A204.1 (cell line): ENCODE results near the gene DZIP1.

Experiments used
- FAIRE-seq: peaks from 2 replicates; lab custom pipeline; 2012; peaks lifted over from hg19 to GRCh38; lab: Jason Lieb, UNC

DZIP1 gene

DNA sequence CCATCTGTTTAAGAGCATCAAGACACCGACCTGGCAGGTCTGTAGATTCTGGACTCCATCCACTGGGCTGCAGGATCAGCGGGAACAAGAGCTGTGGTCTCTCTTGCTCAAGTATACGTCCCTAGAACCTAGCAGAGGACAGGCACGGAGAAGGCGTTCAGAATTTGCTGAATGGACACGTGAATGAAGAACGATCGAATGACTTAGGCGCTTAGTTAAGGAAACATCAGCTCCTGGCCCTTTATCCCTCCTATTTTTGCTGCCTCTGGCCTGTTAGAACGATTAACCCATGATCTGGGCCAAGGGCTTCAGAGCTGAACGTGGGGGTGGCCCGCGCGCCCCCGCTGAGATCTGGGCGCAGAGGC lies 953 bp downstream of the DZIP1 start:
- FAIRE-seq, result no peak

DNA sequence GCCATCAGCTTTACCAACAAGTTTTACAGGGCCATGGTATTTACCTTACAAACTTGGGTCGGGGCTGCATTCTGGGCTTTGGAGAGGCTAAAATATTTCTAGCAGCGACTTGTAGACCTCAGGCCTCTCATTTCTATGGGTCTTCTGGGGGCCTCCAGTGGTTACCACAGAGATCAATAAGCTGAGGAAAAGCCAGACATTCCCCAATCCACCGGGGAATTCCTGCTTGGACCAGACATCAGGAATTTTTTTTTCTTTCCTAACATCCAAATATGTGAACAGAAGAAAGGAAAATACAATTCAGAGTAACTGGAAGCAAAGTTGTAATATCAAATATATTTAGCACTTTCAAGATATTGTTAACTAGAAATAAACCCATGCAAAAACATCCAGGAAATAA lies 1.5 kb downstream of the DZIP1 start:
- no peak for FAIRE-seq

DNA sequence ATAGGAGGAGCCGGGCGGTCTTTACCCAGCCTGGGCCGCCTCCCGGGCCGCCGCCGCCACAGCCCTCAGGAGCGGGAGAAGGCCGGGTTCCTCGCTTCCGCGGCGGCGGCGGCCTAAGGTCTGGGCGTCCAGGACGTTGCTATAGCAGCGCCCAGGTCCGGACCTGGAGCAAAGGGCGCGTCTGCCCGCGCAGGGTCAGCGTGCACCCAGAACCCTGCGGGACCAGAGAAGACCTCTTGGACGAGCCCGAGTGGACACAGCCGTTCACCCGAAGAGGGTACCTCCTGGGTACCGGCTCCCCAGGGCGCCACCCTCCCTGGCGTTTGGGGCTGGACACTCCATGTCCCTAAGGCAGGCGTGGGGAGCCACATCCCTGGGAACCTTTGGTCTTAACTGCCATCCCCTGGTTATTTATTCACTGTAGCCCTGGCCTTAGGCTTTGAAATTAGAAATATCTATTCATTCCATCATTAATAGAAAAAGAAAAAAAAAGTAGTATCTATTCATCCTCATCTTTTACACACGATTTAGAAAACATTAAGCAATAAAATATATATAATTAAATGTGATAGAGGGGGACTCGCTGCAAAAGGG lies 2.4 kb downstream of the DZIP1 start:
- FAIRE-seq, result no peak

DNA sequence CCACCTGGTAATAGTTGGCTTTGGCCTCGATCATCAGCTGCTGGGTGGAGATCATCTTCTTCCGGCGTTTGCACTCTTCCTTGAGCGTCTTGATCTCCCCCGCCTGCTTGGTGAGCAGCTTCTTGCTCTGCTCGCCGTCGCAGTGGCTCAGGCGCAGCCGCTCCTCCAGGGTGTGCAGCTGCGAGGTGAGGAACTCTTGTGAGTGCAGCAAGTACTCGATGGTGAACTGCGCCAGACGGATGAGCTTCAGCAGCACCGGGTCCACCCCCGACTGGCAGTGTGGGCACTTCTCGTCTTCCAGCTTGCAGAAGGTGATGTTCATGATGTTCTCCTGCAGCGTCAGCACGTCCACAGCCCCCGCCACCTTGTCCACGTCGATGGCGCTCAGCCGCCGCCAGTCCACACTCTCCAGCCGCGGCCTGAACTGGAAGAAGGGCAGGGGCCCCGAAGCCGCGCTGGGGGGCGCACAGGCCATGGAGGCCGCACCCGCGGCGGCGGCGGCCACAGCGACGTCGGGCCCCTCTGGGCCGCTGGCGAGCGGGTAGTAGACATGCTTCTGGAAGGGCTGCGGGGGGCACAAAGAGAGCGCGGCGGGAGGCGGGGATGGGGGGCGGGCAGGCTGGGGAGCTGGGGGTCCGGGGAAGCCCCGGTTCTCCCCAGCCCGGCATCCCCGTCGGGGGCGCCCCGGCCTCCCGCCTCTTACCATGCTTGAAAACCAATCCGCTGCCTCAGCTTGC lies 3.0 kb downstream of the DZIP1 start:
- FAIRE-seq, result no peak

DNA sequence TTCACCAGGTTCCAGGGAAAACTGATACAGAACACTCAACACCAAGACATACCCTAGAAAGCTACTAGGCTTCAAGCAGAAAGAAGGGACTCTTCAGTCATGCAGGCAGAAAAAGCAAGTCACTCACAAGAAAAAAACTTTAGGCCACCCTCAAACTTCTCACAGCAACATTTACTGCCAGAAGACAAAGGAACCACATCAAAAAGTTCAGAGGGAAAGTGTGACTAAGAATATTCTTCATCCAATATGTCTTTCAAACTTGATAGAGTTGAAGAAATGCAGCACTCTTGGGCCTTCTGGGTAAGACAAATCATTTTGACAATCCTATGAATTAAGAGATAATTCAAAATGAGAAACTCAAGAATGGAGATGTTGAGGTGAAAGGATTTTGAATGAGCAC lies 7.7 kb downstream of the DZIP1 start:
- no peak for FAIRE-seq

DNA sequence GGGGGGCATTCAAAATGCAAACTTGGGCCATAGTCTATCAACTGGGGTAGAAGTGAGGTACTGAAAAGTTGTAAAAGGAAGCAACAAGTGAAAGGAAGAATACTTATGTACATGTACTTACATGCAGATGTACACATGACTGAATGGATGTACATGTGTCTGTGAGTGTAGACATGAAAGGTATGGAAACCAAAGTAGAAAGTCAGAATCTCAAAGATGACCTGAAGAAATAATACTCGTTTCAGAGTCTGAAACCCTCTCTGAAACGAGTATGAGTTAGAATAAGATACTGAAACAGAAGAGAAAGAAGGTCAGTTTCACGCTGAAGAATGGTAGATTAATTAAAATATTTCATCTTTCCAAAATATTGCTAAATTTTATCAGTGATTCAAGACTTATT lies 13.9 kb downstream of the DZIP1 start:
- FAIRE-seq, result no peak

DNA sequence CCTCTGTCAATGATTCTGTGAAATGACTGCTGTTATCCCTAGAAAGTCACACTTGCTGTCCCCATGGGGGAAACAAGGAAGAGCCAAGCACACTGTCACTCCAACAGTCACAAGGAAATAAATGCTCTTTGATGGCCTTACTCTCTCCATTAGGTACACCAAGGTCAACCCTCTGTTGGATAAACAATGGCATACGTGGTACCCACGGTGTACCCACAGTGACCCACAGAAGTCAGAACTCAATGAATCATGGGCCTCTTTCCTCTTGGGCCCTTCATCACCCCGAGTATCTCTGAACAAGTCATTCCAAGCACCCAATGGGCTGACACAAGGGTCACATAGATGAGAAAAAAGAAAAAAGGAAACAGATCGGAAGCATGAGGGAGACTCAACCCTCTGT lies 15.4 kb downstream of the DZIP1 start:
- no peak for FAIRE-seq

DNA sequence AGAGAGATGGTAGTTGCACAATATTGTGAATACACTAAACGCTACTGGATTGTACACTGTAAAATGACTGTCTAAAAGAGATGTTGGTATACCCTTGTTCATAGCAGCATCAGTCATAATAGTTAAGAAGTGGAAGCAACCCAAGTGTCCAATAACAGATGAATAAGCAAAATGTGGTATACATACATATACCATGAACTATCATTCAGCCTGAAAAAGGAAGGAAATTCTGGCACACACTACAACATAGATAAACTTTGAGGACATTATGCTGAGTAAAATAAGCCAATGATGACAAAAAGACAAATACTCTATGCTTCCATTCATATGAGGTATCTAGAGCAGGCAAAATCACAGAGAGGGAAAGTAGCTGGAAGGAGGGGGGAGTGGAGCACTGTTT lies 16.0 kb downstream of the DZIP1 start:
- FAIRE-seq, result no peak

DNA sequence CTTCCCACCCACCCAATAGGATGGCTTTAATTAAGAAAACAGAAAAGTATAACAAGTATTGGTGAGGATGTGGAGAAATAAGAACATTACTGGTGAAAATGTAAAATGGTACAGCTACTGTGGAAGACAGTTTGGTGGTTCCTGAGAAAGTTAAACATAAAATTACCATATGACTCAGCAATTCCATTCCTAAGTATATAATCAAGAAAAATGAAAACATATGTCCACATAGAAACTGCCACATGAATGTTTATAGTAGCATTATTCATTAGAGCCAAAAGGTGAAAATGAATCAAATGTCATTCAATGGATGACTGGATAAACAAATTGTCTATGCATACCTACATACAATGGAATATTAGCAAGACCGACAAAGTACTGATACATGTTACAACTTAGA lies 16.9 kb downstream of the DZIP1 start:
- FAIRE-seq, result no peak

DNA sequence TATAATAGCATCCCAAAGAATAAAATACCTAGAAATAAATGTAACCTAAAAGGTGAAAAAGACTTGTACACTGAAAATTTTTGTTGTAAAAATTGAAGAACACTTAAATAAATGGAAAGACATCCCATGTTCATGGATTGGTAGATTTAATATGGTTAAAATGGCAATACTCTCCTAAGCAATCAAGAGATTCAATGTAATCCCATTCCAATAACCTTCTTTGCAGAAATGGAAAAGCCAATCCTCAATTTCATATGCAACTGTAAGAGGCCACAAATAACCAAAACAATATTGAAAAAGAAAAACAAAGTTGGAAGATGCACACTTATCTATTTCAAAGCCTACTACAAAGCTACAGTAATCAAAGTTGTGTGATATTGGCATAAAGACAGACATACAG lies 17.7 kb downstream of the DZIP1 start:
- FAIRE-seq, result no peak

DNA sequence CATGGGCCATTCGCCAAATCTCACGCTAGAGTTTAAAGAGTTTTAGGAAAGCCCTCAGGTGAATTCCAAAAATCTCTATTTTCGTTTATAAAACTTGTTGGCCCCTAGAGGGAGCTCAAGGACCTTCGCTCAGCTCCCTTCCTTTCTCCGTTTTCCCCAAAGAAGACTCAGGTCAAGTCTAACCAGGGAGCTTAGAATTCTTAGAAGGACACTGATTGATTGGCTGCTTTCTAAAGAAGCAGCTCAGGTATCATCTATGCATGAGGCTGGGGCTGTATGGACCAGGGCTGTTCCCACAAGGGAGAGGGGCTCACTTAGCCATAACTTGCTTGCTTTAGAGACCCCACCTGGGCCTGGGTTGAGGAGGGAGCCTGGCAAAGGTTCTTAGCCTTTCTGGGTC lies 20.5 kb downstream of the DZIP1 start:
- peak; percentile 93 for FAIRE-seq

DNA sequence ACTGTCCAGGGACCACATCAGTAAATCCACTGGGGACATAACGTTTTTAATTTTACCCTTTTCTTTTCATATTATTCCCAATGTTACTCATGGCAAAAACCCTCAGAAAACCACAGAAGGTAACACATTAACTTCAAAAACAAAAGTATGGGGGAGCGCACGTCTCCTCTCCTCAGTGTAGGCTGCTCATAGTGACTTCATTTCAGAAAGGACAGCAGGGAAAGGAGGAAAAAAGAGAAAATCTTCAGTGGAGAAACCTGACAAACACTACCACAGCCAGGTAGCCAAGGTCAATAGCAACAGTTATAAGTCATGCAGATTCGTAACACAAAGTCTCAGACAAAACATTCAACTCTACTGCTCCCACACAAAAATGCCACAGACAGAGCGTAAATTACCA lies 21.4 kb downstream of the DZIP1 start:
- no peak for FAIRE-seq

DNA sequence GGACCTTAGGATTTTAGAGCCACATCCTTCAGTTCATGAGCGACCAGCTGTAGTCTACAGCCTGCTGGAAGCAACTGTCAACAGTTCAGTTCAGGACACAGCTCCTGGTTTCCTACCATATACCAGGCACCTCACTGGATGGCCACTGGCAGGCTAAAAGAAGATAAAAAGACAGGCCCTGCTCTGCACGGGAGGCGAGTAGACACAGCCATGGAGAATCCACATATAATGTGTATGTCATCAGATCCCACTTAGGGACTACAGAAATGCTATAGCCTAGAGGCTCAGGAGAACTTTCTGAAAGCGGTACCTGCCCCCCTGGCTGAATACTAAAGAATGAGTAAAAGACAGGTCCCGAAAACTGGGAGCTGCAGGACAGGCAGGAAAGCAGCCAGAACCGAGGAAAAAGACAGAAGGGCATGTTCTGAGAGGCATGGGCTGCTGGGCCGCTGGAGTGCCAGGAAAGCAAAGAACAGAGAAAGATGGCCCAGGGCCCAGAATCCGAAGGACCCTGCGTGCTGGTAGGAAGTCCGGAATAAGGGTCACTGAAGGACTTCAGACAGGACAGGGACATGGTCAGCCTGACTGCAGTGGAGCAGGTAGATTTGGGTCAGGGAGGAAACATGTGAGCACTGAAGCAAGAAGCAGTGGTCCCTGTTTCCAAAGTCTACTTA lies 23.5 kb downstream of the DZIP1 start:
- no peak for FAIRE-seq

DNA sequence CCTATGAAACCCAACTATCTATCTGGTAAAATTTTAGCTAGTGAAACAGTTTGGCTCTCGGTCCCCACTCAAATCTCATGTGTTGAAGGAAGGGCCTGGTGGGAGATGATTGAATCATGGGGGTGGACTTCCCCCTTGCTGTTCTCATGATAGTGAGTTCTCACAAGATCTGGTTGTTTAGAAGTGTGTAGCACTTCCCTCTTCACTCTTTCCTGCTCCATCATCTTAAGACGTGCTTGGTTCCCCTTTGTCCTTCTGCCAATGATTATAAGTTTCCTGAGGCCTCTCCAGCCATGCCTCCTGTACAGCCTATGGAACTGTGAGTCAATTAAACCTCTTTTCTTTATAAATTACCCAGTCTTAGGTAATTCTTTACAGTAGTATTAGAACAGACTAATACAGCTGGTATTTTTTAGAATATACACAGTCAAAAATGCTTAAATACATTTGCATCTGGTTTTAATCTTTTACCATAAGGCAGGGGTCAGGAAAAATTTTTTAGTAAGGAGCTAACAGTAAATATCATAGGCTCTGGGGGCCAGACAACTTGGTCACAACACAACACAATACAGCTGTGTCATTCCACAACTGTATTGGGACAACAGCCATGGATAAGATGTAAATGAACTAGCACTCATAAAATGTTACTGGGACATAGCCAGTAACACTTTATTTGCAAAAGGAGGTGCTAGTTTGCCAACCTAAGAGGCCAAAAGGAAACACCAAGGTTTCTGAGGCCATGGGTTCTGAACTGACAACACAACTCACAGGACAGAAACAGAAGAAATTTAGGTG lies 24.3 kb downstream of the DZIP1 start:
- FAIRE-seq, result no peak

DNA sequence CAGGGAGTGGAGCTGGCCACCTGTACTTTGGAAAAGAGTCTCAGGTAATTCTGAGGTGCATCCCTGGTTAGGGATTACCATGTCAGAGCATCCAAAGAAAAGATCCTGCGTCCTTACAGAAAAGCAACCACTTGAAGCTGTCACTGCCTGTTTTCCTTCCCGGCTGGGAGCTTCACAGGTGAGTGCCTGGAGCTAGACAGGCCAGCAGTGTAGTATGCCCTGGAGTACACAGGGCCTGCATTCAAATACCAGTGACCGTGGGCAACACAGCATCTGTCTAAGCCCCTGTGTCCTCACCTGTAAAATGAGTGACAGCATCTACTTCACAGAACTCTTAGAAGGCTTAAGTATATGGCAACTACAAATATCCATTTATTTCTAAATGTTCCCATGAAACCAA lies 29.0 kb downstream of the DZIP1 start:
- no peak for FAIRE-seq

DNA sequence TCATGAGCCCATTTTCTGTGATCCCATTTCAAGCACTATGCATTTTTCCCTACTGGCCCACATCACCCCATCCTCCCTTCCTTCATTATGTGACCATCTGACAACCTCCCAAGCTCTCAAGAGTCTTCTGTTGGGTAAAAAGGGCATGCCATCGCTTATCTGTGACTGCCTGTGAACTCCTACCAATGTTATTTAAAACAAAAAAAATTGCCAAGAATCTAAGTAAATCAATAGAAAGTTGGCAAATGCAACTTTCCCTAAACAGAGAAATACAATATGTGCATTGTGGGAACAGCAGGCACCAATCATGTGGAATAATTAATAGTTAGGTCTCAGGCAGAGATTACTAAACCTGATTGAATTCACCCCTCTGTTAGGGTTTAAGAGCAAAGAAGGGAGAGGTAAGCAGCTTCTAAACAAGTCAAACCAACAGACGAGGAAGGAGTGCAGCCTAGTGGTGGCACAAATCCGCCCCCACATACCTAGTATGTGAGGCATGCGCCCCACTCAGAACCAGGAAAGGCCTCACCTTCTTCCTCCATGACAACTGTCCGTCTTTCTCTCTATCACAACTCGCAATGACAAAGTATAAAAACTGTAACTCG lies 29.8 kb downstream of the DZIP1 start:
- no peak for FAIRE-seq

DNA sequence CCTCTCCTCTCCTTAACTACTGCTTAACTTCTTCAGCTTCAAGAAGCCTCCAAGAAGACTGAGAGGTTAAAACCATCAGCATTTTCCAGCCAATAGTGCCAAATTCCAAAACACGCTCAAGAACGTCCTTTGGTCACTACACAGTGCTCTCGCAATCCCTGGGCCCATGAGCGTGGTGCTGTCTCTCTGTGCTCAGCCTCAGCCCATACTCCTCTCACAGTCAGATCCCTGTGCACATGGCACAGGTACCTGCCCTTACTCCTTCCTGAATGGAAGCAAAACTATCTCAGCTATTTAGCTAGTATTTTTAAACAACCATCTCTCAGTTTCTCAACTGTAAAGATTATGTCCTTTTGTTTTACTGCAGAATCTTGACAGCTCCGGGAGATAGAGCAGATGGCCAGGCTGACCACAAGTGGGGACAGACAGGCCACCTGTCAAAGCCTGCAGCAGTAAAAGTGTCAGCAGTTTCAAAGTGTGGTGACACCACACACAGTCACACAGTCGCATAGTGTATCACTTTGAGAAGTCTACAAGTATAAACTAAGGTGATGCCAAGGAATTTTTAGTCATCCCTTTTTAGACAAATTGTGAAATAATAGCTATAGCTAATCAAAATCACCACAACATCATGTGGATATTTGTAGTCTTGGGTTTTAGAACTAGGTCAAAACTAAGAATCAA lies 35.7 kb downstream of the DZIP1 start:
- FAIRE-seq, result no peak

DNA sequence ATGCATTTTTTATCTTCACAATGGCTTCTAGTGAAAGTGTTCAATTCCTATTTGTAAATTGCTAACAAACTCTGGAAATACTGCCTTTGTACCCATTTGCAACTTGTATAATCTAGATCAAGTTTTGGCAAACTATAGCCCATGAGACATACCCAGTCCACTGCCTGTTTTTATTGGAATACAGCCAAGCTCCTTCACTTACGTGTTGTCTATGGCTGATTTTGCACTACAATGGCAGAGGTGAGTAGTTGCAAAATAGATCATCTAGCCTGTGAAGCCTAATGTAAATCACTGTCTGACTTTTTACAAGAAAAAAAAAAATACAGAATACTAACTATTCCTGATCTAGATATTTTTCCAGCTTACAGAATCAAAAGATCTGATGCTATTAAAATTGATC lies 37.1 kb downstream of the DZIP1 start:
- no peak for FAIRE-seq

DNA sequence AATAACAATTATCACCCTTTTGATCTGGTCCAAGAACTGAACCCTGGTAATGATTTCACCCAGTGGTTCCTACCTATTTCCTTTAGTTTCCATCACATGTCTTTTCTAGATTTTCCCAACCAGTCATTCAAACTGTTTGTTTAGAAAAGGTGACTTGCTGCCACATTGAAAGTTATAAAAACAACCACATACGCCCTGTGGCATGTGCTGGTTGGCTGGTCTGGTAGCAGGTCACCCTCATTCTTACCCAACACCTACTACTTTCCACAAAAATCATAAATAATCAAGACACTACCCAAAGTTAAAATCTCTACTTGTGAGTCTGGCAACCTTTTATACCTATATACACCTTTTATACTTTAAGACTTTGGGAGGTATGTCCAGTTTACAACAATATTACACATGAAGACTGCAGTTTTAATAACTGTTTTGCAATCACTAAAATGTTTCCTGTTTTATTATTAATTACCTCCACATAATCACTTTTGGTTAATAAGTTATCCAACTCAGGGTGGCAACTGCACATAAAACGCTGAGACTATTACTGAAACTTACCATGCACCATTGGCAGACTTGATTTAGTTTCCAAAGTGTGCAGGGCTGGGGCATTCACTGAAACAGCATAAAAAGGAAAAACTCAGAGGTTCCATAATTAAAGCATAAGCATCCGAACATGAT lies 38.9 kb downstream of the DZIP1 start:
- no peak for FAIRE-seq

DNA sequence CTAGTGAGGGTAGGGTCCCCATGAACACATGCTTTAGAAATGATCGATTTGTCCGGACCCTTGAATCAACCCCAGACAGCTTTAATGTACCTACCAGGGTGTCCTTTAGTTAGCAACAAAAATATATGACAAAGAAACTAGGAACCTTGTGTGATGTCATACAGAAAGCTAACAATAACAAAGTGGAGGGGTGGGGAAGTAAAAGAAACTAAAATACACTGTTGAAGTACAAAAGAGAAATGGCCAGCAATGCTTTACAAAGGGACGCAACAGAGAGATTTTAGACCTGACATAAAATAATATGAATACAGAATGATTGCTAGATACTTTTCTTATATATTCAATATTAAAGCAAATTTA lies 40.0 kb downstream of the DZIP1 start:
- FAIRE-seq, result no peak

DNA sequence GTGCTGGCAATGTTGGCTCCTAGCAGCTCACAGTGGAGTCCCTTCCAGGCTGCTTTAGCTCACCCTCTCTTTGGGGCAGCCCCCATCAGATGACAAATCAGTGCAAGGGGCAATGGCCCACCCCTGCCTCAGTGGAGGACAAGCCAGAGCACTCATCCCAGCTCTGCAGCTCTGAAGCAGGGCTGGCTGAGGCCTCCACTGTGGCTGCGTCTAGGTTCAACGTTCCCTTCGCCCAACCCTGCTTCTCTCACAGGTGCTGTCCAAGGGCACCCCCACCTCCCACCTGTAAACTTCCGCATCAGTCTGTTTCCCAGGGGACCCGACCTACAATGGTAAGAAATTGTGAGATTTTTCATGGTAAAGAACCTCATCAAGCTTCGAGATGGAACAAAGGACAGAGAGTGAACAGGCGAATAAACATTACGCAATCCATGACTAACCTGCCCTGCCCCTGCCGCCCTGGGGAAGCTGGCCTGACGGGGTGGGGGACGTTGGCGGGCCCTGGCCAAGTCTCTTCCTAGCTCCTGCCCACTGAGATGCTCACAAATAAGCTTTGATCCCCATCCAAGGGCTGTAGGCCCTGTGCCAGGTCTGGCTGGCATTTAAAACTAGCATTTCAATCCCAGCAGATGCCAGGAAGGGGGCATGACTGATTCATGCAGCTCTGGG lies 40.5 kb downstream of the DZIP1 start:
- FAIRE-seq, result no peak
